GM23338 (cell line): Measurements from ENCODE around the gene TFIP11. TPM values are rescaled to one million over a fixed set of nuclear protein-coding genes. Genes with fewer than 3 reads are reported as not detected.

Source experiments
- ATAC-seq: fragments of 200-7000 bp; cut with Tn5 transposase; 3 replicates; pipeline ENCODE4 v1.9.1; 2020
- DNase-seq: peaks from one replicate; pipeline ENCODE4 v3.0.0-alpha.2; 2015; ENCODE audit warnings: low spot score
- H2AFZ ChIP-seq: fragments of 200-600 bp; sonication (generic); 2 replicates; pipeline ENCODE4 v1.8.0; 2016; ENCODE audit warnings: antibody characterized with exemption, mild to moderate bottlenecking, moderate library complexity
- H3F3A ChIP-seq: fragments of 200-600 bp; sonication (generic); replicated peaks from 2 replicates; pipeline ENCODE4 v1.8.0; 2017; ENCODE audit warnings: antibody characterized with exemption, mixed run types, low read depth
- H3K27ac ChIP-seq: fragments of 200-600 bp; sonication (generic); 2 replicates; pipeline ENCODE4 v1.6.1; 2016; ENCODE audit warnings: low read depth
- H3K27me3 ChIP-seq: fragments of 200-600 bp; sonication (generic); 2 replicates; pipeline ENCODE4 v1.8.0; 2016; ENCODE audit warnings: mild to moderate bottlenecking, mixed run types, moderate library complexity; ENCODE audit not compliant: insufficient read depth
- H3K36me3 ChIP-seq: fragments of 200-600 bp; sonication (generic); 2 replicates; pipeline ENCODE4 v1.8.0; 2016; ENCODE audit warnings: mild to moderate bottlenecking; ENCODE audit not compliant: insufficient read depth
- H3K4me1 ChIP-seq: fragments of 200-600 bp; sonication (generic); 2 replicates; pipeline ENCODE4 v1.8.0; 2016; ENCODE audit warnings: mild to moderate bottlenecking, moderate library complexity; ENCODE audit not compliant: insufficient read depth
- H3K4me2 ChIP-seq: fragments of 200-600 bp; sonication (generic); 2 replicates; pipeline ENCODE4 v1.7.1; 2017; ENCODE audit warnings: mixed run types
- H3K4me3 ChIP-seq: fragments of 200-600 bp; sonication (generic); 2 replicates; pipeline ENCODE4 v1.6.1; 2016; ENCODE audit warnings: mixed run types
- H3K79me2 ChIP-seq: fragments of 200-600 bp; sonication (generic); replicated peaks from 2 replicates; pipeline ENCODE4 v1.8.0; 2017; ENCODE audit warnings: mild to moderate bottlenecking; ENCODE audit not compliant: insufficient read depth
- H3K9me2 ChIP-seq: fragments of 200-600 bp; sonication (generic); 2 replicates; pipeline ENCODE4 v1.8.0; 2017; ENCODE audit not compliant: insufficient read depth
- H4K20me1 ChIP-seq: fragments of 200-600 bp; sonication (generic); replicated peaks from 2 replicates; pipeline ENCODE4 v1.8.0; 2017; ENCODE audit warnings: mild to moderate bottlenecking; ENCODE audit not compliant: insufficient read depth
- H3K27ac Mint-ChIP-seq: 2 replicates; pipeline ENCODE4 v1.8.0; 2020; ENCODE audit warnings: inconsistent platforms, mild to moderate bottlenecking, moderate library complexity, mixed read lengths
- H3K27me3 Mint-ChIP-seq: 3 replicates; pipeline ENCODE4 v1.8.0; 2022; ENCODE audit warnings: low read depth, mild to moderate bottlenecking, moderate library complexity, mixed read lengths, inconsistent platforms; ENCODE audit not compliant: insufficient read depth, poor library complexity
- H3K36me3 Mint-ChIP-seq: 3 replicates; pipeline ENCODE4 v1.8.0; 2021; ENCODE audit warnings: low read depth, mild to moderate bottlenecking, inconsistent platforms, moderate library complexity, mixed read lengths
- H3K4me1 Mint-ChIP-seq: 3 replicates; pipeline ENCODE4 v1.8.0; 2020; ENCODE audit warnings: mild to moderate bottlenecking, inconsistent platforms, mixed read lengths
- H3K4me3 Mint-ChIP-seq: 3 replicates; pipeline ENCODE4 v1.8.0; 2021; ENCODE audit warnings: moderate library complexity, mild to moderate bottlenecking, inconsistent platforms, mixed read lengths
- H3K9me3 Mint-ChIP-seq: 3 replicates; pipeline ENCODE4 v1.8.0; 2020; ENCODE audit warnings: moderate library complexity, mild to moderate bottlenecking, inconsistent platforms, mixed read lengths
- EZH2phosphoT487 ChIP-seq: fragments of 200-600 bp; sonication (generic); IDR thresholded peaks from one replicate; pipeline ENCODE4 v1.8.1; 2018; ENCODE audit warnings: antibody characterized with exemption; ENCODE audit not compliant: unreplicated experiment
- JUNB ChIP-seq: IDR thresholded peaks from one replicate; pipeline ENCODE4 v1.6.1; 2016; ENCODE audit warnings: antibody characterized with exemption; ENCODE audit not compliant: unreplicated experiment
- NANOG ChIP-seq: IDR thresholded peaks from 2 replicates; pipeline ENCODE4 v1.6.1; 2016; ENCODE audit warnings: antibody characterized with exemption, borderline replicate concordance
- STAT1 ChIP-seq: IDR thresholded peaks from one replicate; pipeline ENCODE4 v1.6.1; 2016; ENCODE audit warnings: antibody characterized with exemption; ENCODE audit not compliant: unreplicated experiment
- ZNF114 ChIP-seq: fragments of 250-450 bp; sonication (Bioruptor Pico); IDR thresholded peaks from 2 replicates; pipeline ENCODE4 v1.5.0; 2020; ENCODE audit warnings: mild to moderate bottlenecking, moderate library complexity
- ZNF462 ChIP-seq: fragments of 250-450 bp; sonication (Bioruptor Pico); IDR thresholded peaks from 2 replicates; pipeline ENCODE4 v1.5.0; 2020; ENCODE audit warnings: mild to moderate bottlenecking, moderate library complexity
- polyA plus RNA-seq: library from polyadenylated mRNA; unstranded; fragments of >200 nt; fragmentation: Nextera tagmentation; extraction: Ambion mirVana; gene quantifications from 2 replicates; pipeline ENCODE4 v1.2.1, GENCODE V29; 2016
- total RNA-seq: library from RNA; depleted of rRNA; stranded (reverse); fragments of >200 nt; shearing (Covaris generic); gene quantifications from 2 replicates; pipeline ENCODE4 v1.2.3, GENCODE V29; 2014
- TF ChIP-seq, protein P1 (sequence below), 2 experiments: fragments of 200-600 bp in 1 of 2; sonication (generic) in 1 of 2; conservative IDR thresholded peaks; 2 replicates each; pipeline versions ENCODE4 v1.5.1 to v1.6.1; 2016 to 2017; ENCODE audit warnings: antibody characterized with exemption in 2 of 2, low read depth in 2 of 2, mild to moderate bottlenecking in 2 of 2, moderate library complexity in 1 of 2

The TFIP11 gene
- total and polyA plus RNA-seq, 2 experiments from 2014 or later, result 17.1 to 26.2 TPM

DNA sequence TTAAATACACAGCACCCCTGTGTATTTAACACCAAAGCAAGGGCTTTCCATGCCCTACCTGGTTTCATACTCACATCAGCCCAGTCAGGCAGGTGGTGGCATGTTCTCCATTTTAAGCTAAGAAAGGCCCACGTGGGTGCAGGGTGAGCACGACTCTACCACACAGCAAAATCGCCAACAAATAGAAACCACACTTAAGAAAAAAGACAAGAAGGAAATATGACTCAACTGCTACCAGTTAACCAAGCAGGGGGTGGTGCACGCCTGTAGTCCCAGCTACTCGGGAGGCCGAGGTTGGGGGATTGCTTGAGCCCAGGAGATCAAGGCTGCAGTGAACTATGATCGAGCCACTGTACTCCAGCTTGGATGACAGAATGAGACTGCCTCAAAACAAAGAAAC is 35.2 kb upstream of the TFIP11 start:
- Histone ChIP-seq H2AFZ (no peak overlapping the region), H3K4me1 (peaks cover 39% of the 10 kb centered on the region), H3K27ac (no peak overlapping the region), H3K36me3 (no peaks in the 10 kb centered on the region), H3K9me2 (no peaks in the 10 kb centered on the region), H3K79me2 (peaks cover 92% of the 10 kb centered on the region), H3F3A (0 out of 2 replicates have a peak, but pooled peaks cover 23% of the 10 kb centered on the region), H4K20me1 (peaks cover 26% of the 10 kb centered on the region), H3K4me2 (no peak overlapping the region), H3K4me3 (no peak overlapping the region), H3K27me3 (no peaks in the 10 kb centered on the region)
- peaks cover 14% of the 10 kb centered on the region for H3K36me3 Mint-ChIP-seq
- TF ChIP-seq NANOG (no peak), JUNB (no peak), STAT1 (no peak), ZNF462 (CRISPR knock-in tag) (no peak), ZNF114 (no peak), EZH2phosphoT487 (no peak)
- TF ChIP-seq, protein P1, sequence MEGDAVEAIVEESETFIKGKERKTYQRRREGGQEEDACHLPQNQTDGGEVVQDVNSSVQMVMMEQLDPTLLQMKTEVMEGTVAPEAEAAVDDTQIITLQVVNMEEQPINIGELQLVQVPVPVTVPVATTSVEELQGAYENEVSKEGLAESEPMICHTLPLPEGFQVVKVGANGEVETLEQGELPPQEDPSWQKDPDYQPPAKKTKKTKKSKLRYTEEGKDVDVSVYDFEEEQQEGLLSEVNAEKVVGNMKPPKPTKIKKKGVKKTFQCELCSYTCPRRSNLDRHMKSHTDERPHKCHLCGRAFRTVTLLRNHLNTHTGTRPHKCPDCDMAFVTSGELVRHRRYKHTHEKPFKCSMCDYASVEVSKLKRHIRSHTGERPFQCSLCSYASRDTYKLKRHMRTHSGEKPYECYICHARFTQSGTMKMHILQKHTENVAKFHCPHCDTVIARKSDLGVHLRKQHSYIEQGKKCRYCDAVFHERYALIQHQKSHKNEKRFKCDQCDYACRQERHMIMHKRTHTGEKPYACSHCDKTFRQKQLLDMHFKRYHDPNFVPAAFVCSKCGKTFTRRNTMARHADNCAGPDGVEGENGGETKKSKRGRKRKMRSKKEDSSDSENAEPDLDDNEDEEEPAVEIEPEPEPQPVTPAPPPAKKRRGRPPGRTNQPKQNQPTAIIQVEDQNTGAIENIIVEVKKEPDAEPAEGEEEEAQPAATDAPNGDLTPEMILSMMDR (conservative IDR thresholded peaks at IDR 0.05; ENCODE audit: low read depth in 2 of 2), result no peak
- no peak overlapping the region for H3K27ac Mint-ChIP-seq
- H3K4me1 Mint-ChIP-seq, result peaks cover 36% of the 10 kb centered on the region
- peaks cover 11% of the 10 kb centered on the region for H3K27me3 Mint-ChIP-seq
- H3K4me3 Mint-ChIP-seq, result no peak overlapping the region
- no peak for DNase-seq
- H3K9me3 Mint-ChIP-seq, result no peaks in the 10 kb centered on the region
- no peak for ATAC-seq
